GM23338 (cell line): ENCODE results near the gene NPY2R. TPM values are rescaled to one million over a fixed set of nuclear protein-coding genes. Genes with fewer than 3 reads are reported as not detected.
A peak's percentile ranks its signal among the peaks of the same experiment; 100 is the strongest.

Source experiments
- ATAC-seq: fragments of 200-7000 bp; cut with Tn5 transposase; 3 replicates; pipeline ENCODE4 v1.9.1; 2020
- DNase-seq: peaks from one replicate; pipeline ENCODE4 v3.0.0-alpha.2; 2015; ENCODE audit warnings: low spot score
- H2AFZ ChIP-seq: fragments of 200-600 bp; sonication (generic); 2 replicates; pipeline ENCODE4 v1.8.0; 2016; ENCODE audit warnings: antibody characterized with exemption, mild to moderate bottlenecking, moderate library complexity
- H3F3A ChIP-seq: fragments of 200-600 bp; sonication (generic); replicated peaks from 2 replicates; pipeline ENCODE4 v1.8.0; 2017; ENCODE audit warnings: antibody characterized with exemption, mixed run types, low read depth
- H3K27ac ChIP-seq: fragments of 200-600 bp; sonication (generic); 2 replicates; pipeline ENCODE4 v1.6.1; 2016; ENCODE audit warnings: low read depth
- H3K27me3 ChIP-seq: fragments of 200-600 bp; sonication (generic); 2 replicates; pipeline ENCODE4 v1.8.0; 2016; ENCODE audit warnings: mild to moderate bottlenecking, mixed run types, moderate library complexity; ENCODE audit not compliant: insufficient read depth
- H3K36me3 ChIP-seq: fragments of 200-600 bp; sonication (generic); 2 replicates; pipeline ENCODE4 v1.8.0; 2016; ENCODE audit warnings: mild to moderate bottlenecking; ENCODE audit not compliant: insufficient read depth
- H3K4me1 ChIP-seq: fragments of 200-600 bp; sonication (generic); 2 replicates; pipeline ENCODE4 v1.8.0; 2016; ENCODE audit warnings: mild to moderate bottlenecking, moderate library complexity; ENCODE audit not compliant: insufficient read depth
- H3K4me2 ChIP-seq: fragments of 200-600 bp; sonication (generic); 2 replicates; pipeline ENCODE4 v1.7.1; 2017; ENCODE audit warnings: mixed run types
- H3K4me3 ChIP-seq: fragments of 200-600 bp; sonication (generic); 2 replicates; pipeline ENCODE4 v1.6.1; 2016; ENCODE audit warnings: mixed run types
- H3K79me2 ChIP-seq: fragments of 200-600 bp; sonication (generic); replicated peaks from 2 replicates; pipeline ENCODE4 v1.8.0; 2017; ENCODE audit warnings: mild to moderate bottlenecking; ENCODE audit not compliant: insufficient read depth
- H3K9me2 ChIP-seq: fragments of 200-600 bp; sonication (generic); 2 replicates; pipeline ENCODE4 v1.8.0; 2017; ENCODE audit not compliant: insufficient read depth
- H4K20me1 ChIP-seq: fragments of 200-600 bp; sonication (generic); replicated peaks from 2 replicates; pipeline ENCODE4 v1.8.0; 2017; ENCODE audit warnings: mild to moderate bottlenecking; ENCODE audit not compliant: insufficient read depth
- H3K27ac Mint-ChIP-seq: 2 replicates; pipeline ENCODE4 v1.8.0; 2020; ENCODE audit warnings: inconsistent platforms, mild to moderate bottlenecking, moderate library complexity, mixed read lengths
- H3K27me3 Mint-ChIP-seq: 3 replicates; pipeline ENCODE4 v1.8.0; 2022; ENCODE audit warnings: low read depth, mild to moderate bottlenecking, moderate library complexity, mixed read lengths, inconsistent platforms; ENCODE audit not compliant: insufficient read depth, poor library complexity
- H3K36me3 Mint-ChIP-seq: 3 replicates; pipeline ENCODE4 v1.8.0; 2021; ENCODE audit warnings: low read depth, mild to moderate bottlenecking, inconsistent platforms, moderate library complexity, mixed read lengths
- H3K4me1 Mint-ChIP-seq: 3 replicates; pipeline ENCODE4 v1.8.0; 2020; ENCODE audit warnings: mild to moderate bottlenecking, inconsistent platforms, mixed read lengths
- H3K4me3 Mint-ChIP-seq: 3 replicates; pipeline ENCODE4 v1.8.0; 2021; ENCODE audit warnings: moderate library complexity, mild to moderate bottlenecking, inconsistent platforms, mixed read lengths
- H3K9me3 Mint-ChIP-seq: 3 replicates; pipeline ENCODE4 v1.8.0; 2020; ENCODE audit warnings: moderate library complexity, mild to moderate bottlenecking, inconsistent platforms, mixed read lengths
- CREB1 ChIP-seq: fragments of 250-450 bp; sonication (Bioruptor Pico); IDR thresholded peaks from 2 replicates; pipeline ENCODE4 v1.5.0; 2020; ENCODE audit warnings: low read depth, mild to moderate bottlenecking, moderate library complexity
- ETS1 ChIP-seq: IDR thresholded peaks from 2 replicates; pipeline ENCODE4 v1.6.1; 2016; ENCODE audit warnings: antibody characterized with exemption
- EZH2 ChIP-seq: fragments of 200-600 bp; sonication (generic); IDR thresholded peaks from one replicate; pipeline ENCODE4 v1.8.0; 2017; ENCODE audit warnings: antibody characterized with exemption, mild to moderate bottlenecking, low read depth; ENCODE audit not compliant: unreplicated experiment
- EZH2phosphoT487 ChIP-seq: fragments of 200-600 bp; sonication (generic); IDR thresholded peaks from one replicate; pipeline ENCODE4 v1.8.1; 2018; ENCODE audit warnings: antibody characterized with exemption; ENCODE audit not compliant: unreplicated experiment
- JUNB ChIP-seq: IDR thresholded peaks from one replicate; pipeline ENCODE4 v1.6.1; 2016; ENCODE audit warnings: antibody characterized with exemption; ENCODE audit not compliant: unreplicated experiment
- NANOG ChIP-seq: IDR thresholded peaks from 2 replicates; pipeline ENCODE4 v1.6.1; 2016; ENCODE audit warnings: antibody characterized with exemption, borderline replicate concordance
- POLR2AphosphoS5 ChIP-seq: IDR thresholded peaks from 2 replicates; pipeline ENCODE4 v1.6.1; 2016; ENCODE audit warnings: antibody characterized with exemption, low read depth
- REST ChIP-seq: IDR thresholded peaks from one replicate; pipeline ENCODE4 v1.6.1; 2018; ENCODE audit warnings: antibody characterized with exemption; ENCODE audit not compliant: unreplicated experiment
- STAT1 ChIP-seq: IDR thresholded peaks from one replicate; pipeline ENCODE4 v1.6.1; 2016; ENCODE audit warnings: antibody characterized with exemption; ENCODE audit not compliant: unreplicated experiment
- ZNF114 ChIP-seq: fragments of 250-450 bp; sonication (Bioruptor Pico); IDR thresholded peaks from 2 replicates; pipeline ENCODE4 v1.5.0; 2020; ENCODE audit warnings: mild to moderate bottlenecking, moderate library complexity
- ZNF331 ChIP-seq: fragments of 250-450 bp; sonication (Bioruptor Pico); IDR thresholded peaks from 2 replicates; pipeline ENCODE4 v1.5.0; 2020; ENCODE audit warnings: low read depth, mild to moderate bottlenecking, moderate library complexity
- polyA plus RNA-seq: library from polyadenylated mRNA; unstranded; fragments of >200 nt; fragmentation: Nextera tagmentation; extraction: Ambion mirVana; gene quantifications from 2 replicates; pipeline ENCODE4 v1.2.1, GENCODE V29; 2016
- total RNA-seq: library from RNA; depleted of rRNA; stranded (reverse); fragments of >200 nt; shearing (Covaris generic); gene quantifications from 2 replicates; pipeline ENCODE4 v1.2.3, GENCODE V29; 2014
- TF ChIP-seq, protein P1 (sequence below): fragments of 250-450 bp; sonication (Bioruptor Pico); IDR thresholded peaks from 2 replicates; pipeline ENCODE4 v1.5.0; 2020; ENCODE audit warnings: mild to moderate bottlenecking, moderate library complexity
- TF ChIP-seq, protein P2 (sequence below), 2 experiments: fragments of 200-600 bp in 1 of 2; sonication (generic) in 1 of 2; conservative IDR thresholded peaks; 2 replicates each; pipeline versions ENCODE4 v1.5.1 to v1.6.1; 2016 to 2017; ENCODE audit warnings: antibody characterized with exemption in 2 of 2, low read depth in 2 of 2, mild to moderate bottlenecking in 2 of 2, moderate library complexity in 1 of 2

NPY2R gene
- total and polyA plus RNA-seq, 2 experiments from 2014 or later: 0.26 to 0.59 TPM

DNA sequence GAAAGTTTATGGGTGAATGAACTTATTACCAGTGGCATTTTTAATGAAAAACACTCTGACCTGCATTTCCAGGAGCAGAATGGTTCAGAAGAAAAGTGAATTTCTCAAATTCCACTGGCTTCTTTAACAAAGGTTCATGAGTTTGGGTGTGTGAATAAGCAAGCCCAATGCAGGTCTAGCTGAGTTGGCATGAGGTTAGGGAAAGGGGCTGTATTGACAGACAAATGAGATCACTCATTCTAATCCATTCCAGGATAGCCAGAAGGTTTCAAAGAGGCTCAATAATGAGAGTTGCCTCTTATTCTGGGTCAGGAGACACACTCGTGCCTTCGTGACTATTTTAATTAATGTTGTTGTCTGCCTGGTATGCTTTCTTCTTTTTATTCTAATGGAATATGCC lies 43.7 kb upstream of the NPY2R start:
- 0 out of 2 replicates have a peak, but pooled peaks cover 6% of the 10 kb centered on the region for H3K4me1 ChIP-seq
- H3K4me2 ChIP-seq: no peak overlapping the region
- Mint-ChIP-seq H3K36me3 (no peaks in the 10 kb centered on the region), H3K4me1 (peaks cover 3% of the 10 kb centered on the region), H3K4me3 (no peak overlapping the region), H3K27me3 (no peaks in the 10 kb centered on the region), H3K9me3 (no peaks in the 10 kb centered on the region), H3K27ac (no peak overlapping the region)
- H4K20me1 ChIP-seq: no peaks in the 10 kb centered on the region
- H3K79me2 ChIP-seq: no peaks in the 10 kb centered on the region
- ATAC-seq (no peak; the same call in 2 of the 3 replicates), DNase-seq (peak; percentile 7)
- H2AFZ ChIP-seq: no peak overlapping the region
- H3K4me3 ChIP-seq: no peak overlapping the region
- H3K27me3 ChIP-seq: no peaks in the 10 kb centered on the region
- H3K36me3 ChIP-seq: no peaks in the 10 kb centered on the region
- H3F3A ChIP-seq: no peaks in the 10 kb centered on the region
- TF ChIP-seq JUNB (no peak), EZH2 (no peak), STAT1 (no peak), REST (no peak), POLR2AphosphoS5 (no peak), CREB1 (CRISPR knock-in tag) (no peak), ETS1 (no peak), ZNF331 (CRISPR knock-in tag) (no peak), NANOG (no peak), EZH2phosphoT487 (no peak), ZNF114 (CRISPR knock-in tag) (no peak)
- TF ChIP-seq, protein P1, sequence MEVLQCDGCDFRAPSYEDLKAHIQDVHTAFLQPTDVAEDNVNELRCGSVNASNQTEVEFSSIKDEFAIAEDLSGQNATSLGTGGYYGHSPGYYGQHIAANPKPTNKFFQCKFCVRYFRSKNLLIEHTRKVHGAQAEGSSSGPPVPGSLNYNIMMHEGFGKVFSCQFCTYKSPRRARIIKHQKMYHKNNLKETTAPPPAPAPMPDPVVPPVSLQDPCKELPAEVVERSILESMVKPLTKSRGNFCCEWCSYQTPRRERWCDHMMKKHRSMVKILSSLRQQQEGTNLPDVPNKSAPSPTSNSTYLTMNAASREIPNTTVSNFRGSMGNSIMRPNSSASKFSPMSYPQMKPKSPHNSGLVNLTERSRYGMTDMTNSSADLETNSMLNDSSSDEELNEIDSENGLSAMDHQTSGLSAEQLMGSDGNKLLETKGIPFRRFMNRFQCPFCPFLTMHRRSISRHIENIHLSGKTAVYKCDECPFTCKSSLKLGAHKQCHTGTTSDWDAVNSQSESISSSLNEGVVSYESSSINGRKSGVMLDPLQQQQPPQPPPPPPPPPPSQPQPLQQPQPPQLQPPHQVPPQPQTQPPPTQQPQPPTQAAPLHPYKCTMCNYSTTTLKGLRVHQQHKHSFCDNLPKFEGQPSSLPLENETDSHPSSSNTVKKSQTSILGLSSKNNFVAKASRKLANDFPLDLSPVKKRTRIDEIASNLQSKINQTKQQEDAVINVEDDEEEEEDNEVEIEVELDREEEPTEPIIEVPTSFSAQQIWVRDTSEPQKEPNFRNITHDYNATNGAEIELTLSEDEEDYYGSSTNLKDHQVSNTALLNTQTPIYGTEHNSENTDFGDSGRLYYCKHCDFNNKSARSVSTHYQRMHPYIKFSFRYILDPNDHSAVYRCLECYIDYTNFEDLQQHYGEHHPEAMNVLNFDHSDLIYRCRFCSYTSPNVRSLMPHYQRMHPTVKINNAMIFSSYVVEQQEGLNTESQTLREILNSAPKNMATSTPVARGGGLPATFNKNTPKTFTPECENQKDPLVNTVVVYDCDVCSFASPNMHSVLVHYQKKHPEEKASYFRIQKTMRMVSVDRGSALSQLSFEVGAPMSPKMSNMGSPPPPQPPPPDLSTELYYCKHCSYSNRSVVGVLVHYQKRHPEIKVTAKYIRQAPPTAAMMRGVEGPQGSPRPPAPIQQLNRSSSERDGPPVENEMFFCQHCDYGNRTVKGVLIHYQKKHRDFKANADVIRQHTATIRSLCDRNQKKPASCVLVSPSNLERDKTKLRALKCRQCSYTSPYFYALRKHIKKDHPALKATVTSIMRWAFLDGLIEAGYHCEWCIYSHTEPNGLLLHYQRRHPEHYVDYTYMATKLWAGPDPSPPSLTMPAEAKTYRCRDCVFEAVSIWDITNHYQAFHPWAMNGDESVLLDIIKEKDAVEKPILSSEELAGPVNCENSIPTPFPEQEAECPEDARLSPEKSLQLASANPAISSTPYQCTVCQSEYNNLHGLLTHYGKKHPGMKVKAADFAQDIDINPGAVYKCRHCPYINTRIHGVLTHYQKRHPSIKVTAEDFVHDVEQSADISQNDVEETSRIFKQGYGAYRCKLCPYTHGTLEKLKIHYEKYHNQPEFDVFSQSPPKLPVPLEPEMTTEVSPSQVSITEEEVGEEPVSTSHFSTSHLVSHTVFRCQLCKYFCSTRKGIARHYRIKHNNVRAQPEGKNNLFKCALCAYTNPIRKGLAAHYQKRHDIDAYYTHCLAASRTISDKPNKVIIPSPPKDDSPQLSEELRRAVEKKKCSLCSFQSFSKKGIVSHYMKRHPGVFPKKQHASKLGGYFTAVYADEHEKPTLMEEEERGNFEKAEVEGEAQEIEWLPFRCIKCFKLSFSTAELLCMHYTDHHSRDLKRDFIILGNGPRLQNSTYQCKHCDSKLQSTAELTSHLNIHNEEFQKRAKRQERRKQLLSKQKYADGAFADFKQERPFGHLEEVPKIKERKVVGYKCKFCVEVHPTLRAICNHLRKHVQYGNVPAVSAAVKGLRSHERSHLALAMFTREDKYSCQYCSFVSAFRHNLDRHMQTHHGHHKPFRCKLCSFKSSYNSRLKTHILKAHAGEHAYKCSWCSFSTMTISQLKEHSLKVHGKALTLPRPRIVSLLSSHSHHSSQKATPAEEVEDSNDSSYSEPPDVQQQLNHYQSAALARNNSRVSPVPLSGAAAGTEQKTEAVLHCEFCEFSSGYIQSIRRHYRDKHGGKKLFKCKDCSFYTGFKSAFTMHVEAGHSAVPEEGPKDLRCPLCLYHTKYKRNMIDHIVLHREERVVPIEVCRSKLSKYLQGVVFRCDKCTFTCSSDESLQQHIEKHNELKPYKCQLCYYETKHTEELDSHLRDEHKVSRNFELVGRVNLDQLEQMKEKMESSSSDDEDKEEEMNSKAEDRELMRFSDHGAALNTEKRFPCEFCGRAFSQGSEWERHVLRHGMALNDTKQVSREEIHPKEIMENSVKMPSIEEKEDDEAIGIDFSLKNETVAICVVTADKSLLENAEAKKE: no peak
- TF ChIP-seq, protein P2, sequence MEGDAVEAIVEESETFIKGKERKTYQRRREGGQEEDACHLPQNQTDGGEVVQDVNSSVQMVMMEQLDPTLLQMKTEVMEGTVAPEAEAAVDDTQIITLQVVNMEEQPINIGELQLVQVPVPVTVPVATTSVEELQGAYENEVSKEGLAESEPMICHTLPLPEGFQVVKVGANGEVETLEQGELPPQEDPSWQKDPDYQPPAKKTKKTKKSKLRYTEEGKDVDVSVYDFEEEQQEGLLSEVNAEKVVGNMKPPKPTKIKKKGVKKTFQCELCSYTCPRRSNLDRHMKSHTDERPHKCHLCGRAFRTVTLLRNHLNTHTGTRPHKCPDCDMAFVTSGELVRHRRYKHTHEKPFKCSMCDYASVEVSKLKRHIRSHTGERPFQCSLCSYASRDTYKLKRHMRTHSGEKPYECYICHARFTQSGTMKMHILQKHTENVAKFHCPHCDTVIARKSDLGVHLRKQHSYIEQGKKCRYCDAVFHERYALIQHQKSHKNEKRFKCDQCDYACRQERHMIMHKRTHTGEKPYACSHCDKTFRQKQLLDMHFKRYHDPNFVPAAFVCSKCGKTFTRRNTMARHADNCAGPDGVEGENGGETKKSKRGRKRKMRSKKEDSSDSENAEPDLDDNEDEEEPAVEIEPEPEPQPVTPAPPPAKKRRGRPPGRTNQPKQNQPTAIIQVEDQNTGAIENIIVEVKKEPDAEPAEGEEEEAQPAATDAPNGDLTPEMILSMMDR (conservative IDR thresholded peaks at IDR 0.05; ENCODE audit: low read depth in 2 of 2): no peak
- no peaks in the 10 kb centered on the region; the same call in 1 of the 2 replicates for H3K9me2 ChIP-seq
- no peak overlapping the region for H3K27ac ChIP-seq
